Fibroblast of lung (primary cell): Measurements from ENCODE around the gene OTOA. TPM values are rescaled to one million over a fixed set of nuclear protein-coding genes. Genes with fewer than 3 reads are reported as not detected.
A peak's percentile ranks its signal among the peaks of the same experiment; 100 is the strongest.

Experiments
- DNase-seq, 2 donors: peaks; one replicate each; pipeline versions ENCODE4 v3.0.0 to v3.0.0-alpha.2; 2010; ENCODE audit warnings: low read depth in 2 of 2
- H2AFZ ChIP-seq: 2 replicates; pipeline ENCODE4 v1.5.1; 2012; ENCODE audit warnings: low read length, control low read depth, inconsistent platforms
- H3K27ac ChIP-seq: 2 replicates; pipeline ENCODE4 v1.5.1; 2011; ENCODE audit warnings: low read length, control low read depth; ENCODE audit not compliant: insufficient read depth
- H3K27me3 ChIP-seq: 2 replicates; pipeline ENCODE4 v1.5.1; 2011; ENCODE audit warnings: mild to moderate bottlenecking, low read length; ENCODE audit not compliant: control insufficient read depth, insufficient read depth
- H3K36me3 ChIP-seq: 2 replicates; pipeline ENCODE4 v1.5.1; 2011; ENCODE audit warnings: low read length; ENCODE audit not compliant: control insufficient read depth, insufficient read depth
- H3K4me1 ChIP-seq: 2 replicates; pipeline ENCODE4 v1.5.1; 2011; ENCODE audit warnings: low read length; ENCODE audit not compliant: control insufficient read depth, insufficient read depth; ENCODE audit errors: extremely low read depth
- H3K4me2 ChIP-seq: 2 replicates; pipeline ENCODE4 v1.5.1; 2011; ENCODE audit warnings: low read length, control low read depth; ENCODE audit not compliant: insufficient read depth; ENCODE audit errors: extremely low read depth
- H3K4me3 ChIP-seq, 4 experiments: fragments of 200-600 bp in 1 of 4; sonication (generic) in 1 of 4; replicated peaks in 1 of 4; 2 replicates each; pipeline ENCODE4 v1.5.1; 2011 to 2016; ENCODE audit warnings: low read length in 4 of 4, low read depth in 3 of 4, mild to moderate bottlenecking in 3 of 4, control low read depth in 2 of 4, inconsistent platforms in 1 of 4, mixed read lengths in 1 of 4; ENCODE audit not compliant: insufficient read depth in 1 of 4; ENCODE audit errors: control extremely low read depth in 1 of 4
- H3K79me2 ChIP-seq: 2 replicates; pipeline ENCODE4 v1.5.1; 2012; ENCODE audit warnings: mild to moderate bottlenecking, low read length, inconsistent platforms; ENCODE audit not compliant: control insufficient read depth, insufficient read depth
- H3K9ac ChIP-seq: 2 replicates; pipeline ENCODE4 v1.5.1; 2011; ENCODE audit warnings: mild to moderate bottlenecking, low read length, control low read depth; ENCODE audit not compliant: insufficient read depth
- H3K9me3 ChIP-seq: 2 replicates; pipeline ENCODE4 v1.5.1; 2012; ENCODE audit warnings: low read depth, low read length; ENCODE audit not compliant: control insufficient read depth, insufficient read depth
- H4K20me1 ChIP-seq: 2 replicates; pipeline ENCODE4 v1.5.1; 2011; ENCODE audit warnings: low read length; ENCODE audit not compliant: control insufficient read depth, insufficient read depth; ENCODE audit errors: extremely low read depth
- EZH2 ChIP-seq: IDR thresholded peaks from 2 replicates; pipeline ENCODE4 v1.5.1; 2012; ENCODE audit warnings: low read length, control low read depth, mild to moderate bottlenecking; ENCODE audit errors: missing control alignments
- polyA minus RNA-seq: library from RNA; depleted of rRNA, polyadenylated mRNA; stranded (reverse); fragments of >200 nt; gene quantifications from 2 replicates; pipeline ENCODE4 v1.2.3, GENCODE V29; 2011; ENCODE audit warnings: low replicate concordance
- polyA plus RNA-seq, 2 donors: library from polyadenylated mRNA; depleted of rRNA in 1 of 2; stranded (reverse) in 1 of 2; unstranded in 1 of 2; fragments of >200 nt; gene quantifications; 2 replicates each; pipeline ENCODE4 v1.2.1, GENCODE V29; 2011 to 2012; ENCODE audit warnings: missing spikeins in 1 of 2
- total RNA-seq: library from RNA; depleted of rRNA; stranded (reverse); fragments of >200 nt; gene quantifications from 2 replicates; pipeline ENCODE4 v1.2.1, GENCODE V29; 2014
- TF ChIP-seq, protein P1 (sequence below), 2 donors: IDR thresholded peaks in 1 of 2; conservative IDR thresholded peaks in 1 of 2; 1 replicate in 1 of 2; 2 replicates in 1 of 2; pipeline ENCODE4 v1.5.1; 2011 to 2012; ENCODE audit warnings: low read length in 2 of 2, control low read depth in 1 of 2, inconsistent platforms in 1 of 2, low read depth in 1 of 2, mild to moderate bottlenecking in 1 of 2

Gene OTOA
- total RNA-seq (0.17 TPM in 1 of 2 replicates, not detected in the other), polyA plus RNA-seq (not detected in 2 replicates), polyA minus RNA-seq (not detected in 2 replicates)
- not detected in 2 replicates for polyA plus RNA-seq (2012)

DNA sequence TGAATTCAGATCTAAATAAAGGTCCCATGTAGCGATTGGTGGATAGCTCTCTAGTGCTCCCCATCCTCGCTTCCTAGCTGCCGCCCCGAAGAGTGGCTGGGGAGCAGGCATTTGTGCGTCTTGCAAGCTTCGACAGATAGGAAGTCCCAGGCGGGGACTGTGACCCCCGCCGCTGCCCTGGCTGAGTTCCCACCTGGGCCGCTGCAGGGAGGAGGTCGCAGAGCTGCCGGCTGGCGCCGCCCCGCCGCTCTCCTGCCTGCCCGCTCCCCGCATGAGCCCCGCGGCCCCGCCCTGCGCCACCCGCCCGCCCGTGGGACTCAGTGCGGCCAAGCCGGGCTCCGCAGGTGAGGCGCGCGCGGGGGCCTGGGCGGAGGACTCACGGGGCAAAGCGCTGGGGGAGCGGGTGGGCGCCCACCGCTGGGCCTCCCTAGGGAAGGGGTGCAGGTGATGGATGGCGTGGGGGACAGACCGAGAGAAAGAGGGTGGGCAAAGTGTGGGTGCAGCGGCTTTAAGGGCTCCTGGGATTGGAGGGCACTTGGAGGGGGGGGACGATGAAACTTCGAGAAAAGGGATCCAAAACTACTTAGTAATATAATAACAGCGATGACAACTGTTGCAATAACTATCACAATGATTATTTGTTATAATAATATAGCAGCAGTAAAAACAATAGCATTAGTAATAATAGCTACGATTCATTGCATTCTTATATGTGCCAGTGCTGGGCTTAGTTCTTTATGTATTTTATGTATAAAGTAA lies at the start of gene OTOA:
OTOA (plus strand) TSS at position 80 of the 759 bp plus-strand sequence. CDS start 14,547 bp downstream, outside the sequence.
- Histone ChIP-seq H3K79me2 (no peaks in the 10 kb centered on the region), H2AFZ (no peak within 1 kb of the TSS), H3K36me3 (no peaks in the 10 kb centered on the region), H3K9ac (no peak within 1 kb of the TSS), H3K4me3 (peak within 1 kb of the TSS in 1 of 4 experiments; percentile 20), H3K4me1 (no peaks in the 10 kb centered on the region), H4K20me1 (no peaks in the 10 kb centered on the region), H3K4me2 (peak within 1 kb of the TSS; percentile 23), H3K27me3 (no peaks in the 10 kb centered on the region), H3K9me3 (no peaks in the 10 kb centered on the region), H3K27ac (no peak within 1 kb of the TSS)
- no peak for TF ChIP-seq EZH2
- TF ChIP-seq, protein P1, sequence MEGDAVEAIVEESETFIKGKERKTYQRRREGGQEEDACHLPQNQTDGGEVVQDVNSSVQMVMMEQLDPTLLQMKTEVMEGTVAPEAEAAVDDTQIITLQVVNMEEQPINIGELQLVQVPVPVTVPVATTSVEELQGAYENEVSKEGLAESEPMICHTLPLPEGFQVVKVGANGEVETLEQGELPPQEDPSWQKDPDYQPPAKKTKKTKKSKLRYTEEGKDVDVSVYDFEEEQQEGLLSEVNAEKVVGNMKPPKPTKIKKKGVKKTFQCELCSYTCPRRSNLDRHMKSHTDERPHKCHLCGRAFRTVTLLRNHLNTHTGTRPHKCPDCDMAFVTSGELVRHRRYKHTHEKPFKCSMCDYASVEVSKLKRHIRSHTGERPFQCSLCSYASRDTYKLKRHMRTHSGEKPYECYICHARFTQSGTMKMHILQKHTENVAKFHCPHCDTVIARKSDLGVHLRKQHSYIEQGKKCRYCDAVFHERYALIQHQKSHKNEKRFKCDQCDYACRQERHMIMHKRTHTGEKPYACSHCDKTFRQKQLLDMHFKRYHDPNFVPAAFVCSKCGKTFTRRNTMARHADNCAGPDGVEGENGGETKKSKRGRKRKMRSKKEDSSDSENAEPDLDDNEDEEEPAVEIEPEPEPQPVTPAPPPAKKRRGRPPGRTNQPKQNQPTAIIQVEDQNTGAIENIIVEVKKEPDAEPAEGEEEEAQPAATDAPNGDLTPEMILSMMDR (conservative IDR thresholded peaks at IDR 0.05 in 1 of 2, IDR thresholded peaks at IDR 0.05 in 1 of 2; ENCODE audit: low read depth in 1 of 2, low read length in 2 of 2): no peak
- DNase-seq: no peak

DNA sequence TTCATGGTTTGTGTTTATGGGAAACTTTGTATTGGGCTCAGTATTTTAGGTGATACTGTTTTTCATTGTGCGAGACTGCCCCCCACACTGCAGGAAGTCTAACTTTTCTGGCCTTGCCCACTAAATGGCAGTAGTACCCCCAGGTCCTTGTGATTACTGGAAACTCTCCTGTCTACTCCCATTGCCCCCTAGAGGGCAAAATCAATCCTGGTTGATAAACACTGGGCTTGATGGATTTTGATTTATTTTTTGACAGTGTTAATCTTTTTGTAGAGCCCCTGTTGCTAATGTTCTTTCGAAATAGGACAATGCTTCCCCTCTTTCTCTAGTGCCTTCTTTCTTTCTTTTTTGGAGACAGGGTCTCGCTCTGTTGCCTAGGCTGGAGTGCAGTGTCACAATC lies 48.9 kb upstream of the OTOA start:
- Histone ChIP-seq H4K20me1 (no peaks in the 10 kb centered on the region), H3K27ac (no peak overlapping the region), H3K27me3 (no peaks in the 10 kb centered on the region)

DNA sequence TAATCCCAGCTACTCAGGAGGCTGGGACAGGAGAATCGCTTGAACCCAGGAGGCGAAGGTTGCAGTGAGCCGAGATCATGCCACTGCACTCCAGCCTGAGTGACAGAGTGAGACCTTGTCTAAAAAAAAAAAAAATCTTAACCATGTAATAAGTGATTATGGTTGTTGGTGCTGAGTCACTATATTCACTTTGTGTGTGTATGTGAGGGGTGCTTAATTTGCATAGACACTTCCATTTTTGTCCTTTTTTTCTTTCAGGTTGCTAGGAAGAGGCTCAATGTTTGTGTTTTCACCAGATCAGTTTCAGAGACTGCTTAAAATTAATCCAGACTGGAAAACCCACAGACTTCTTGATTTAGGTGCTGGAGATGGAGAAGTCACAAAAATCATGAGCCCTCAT lies 46.2 kb upstream of the OTOA start:
- Histone ChIP-seq H3K27me3 (no peaks in the 10 kb centered on the region), H2AFZ (no peak overlapping the region), H3K27ac (no peak overlapping the region), H3K4me2 (no peak overlapping the region), H3K9ac (no peak overlapping the region), H3K36me3 (no peaks in the 10 kb centered on the region), H3K4me3 (no peak overlapping the region), H3K4me1 (no peaks in the 10 kb centered on the region), H3K9me3 (no peaks in the 10 kb centered on the region), H4K20me1 (no peaks in the 10 kb centered on the region), H3K79me2 (peaks cover 35% of the 10 kb centered on the region)
- TF ChIP-seq, protein P1 (conservative IDR thresholded peaks at IDR 0.05 in 1 of 2, IDR thresholded peaks at IDR 0.05 in 1 of 2; ENCODE audit: low read depth in 1 of 2, low read length in 2 of 2): no peak
- no peak for TF ChIP-seq EZH2
- DNase-seq: no peak

More for the DNA sequence above, 48.9 kb upstream of the OTOA start:
- no peak overlapping the region for H2AFZ ChIP-seq
- peaks cover 58% of the 10 kb centered on the region for H3K79me2 ChIP-seq
- no peak overlapping the region for H3K9ac ChIP-seq
- no peaks in the 10 kb centered on the region for H3K36me3 ChIP-seq
- no peak for DNase-seq
- H3K4me2 ChIP-seq: no peak overlapping the region
- TF ChIP-seq, protein P1 (conservative IDR thresholded peaks at IDR 0.05 in 1 of 2, IDR thresholded peaks at IDR 0.05 in 1 of 2; ENCODE audit: low read depth in 1 of 2, low read length in 2 of 2): no peak
- TF ChIP-seq EZH2: no peak
- no peak overlapping the region for H3K4me3 ChIP-seq
- H3K4me1 ChIP-seq: peaks cover 3% of the 10 kb centered on the region
- H3K9me3 ChIP-seq: no peaks in the 10 kb centered on the region
